ENCODE data around the gene GLCE.

The GLCE gene

GRCh38 chr15:69158843-69159240 is 1.6 kb upstream of the GLCE start:
- ATAC-seq = no peak
- no peak for TF ChIP-seq CREB5 (CRISPR knock-in tag; IDR thresholded peaks at IDR 0.05; ENCODE audit: low read depth)
- no peak for TF ChIP-seq PATZ1 (CRISPR knock-in tag; IDR thresholded peaks at IDR 0.05; ENCODE audit: borderline replicate concordance)
- no peak for TF ChIP-seq BACH2 (CRISPR knock-in tag; IDR thresholded peaks at IDR 0.05; ENCODE audit: borderline replicate concordance)
- TF ChIP-seq RARB (CRISPR knock-in tag; IDR thresholded peaks at IDR 0.05) = no peak
- TF ChIP-seq ZFP3 (CRISPR knock-in tag; IDR thresholded peaks at IDR 0.05) = no peak
- no peak for TF ChIP-seq ISL1 (CRISPR knock-in tag; IDR thresholded peaks at IDR 0.05)
- no peak for TF ChIP-seq PPARA (CRISPR knock-in tag; IDR thresholded peaks at IDR 0.05; ENCODE audit: borderline replicate concordance)

GRCh38 chr15:69159805-69160140 is 662 bp upstream of the GLCE start:
- no peak for ATAC-seq
- TF ChIP-seq POU6F1 (CRISPR knock-in tag; IDR thresholded peaks at IDR 0.05; ENCODE audit: borderline replicate concordance, low read depth) (no peak), GLIS3 (CRISPR knock-in tag; IDR thresholded peaks at IDR 0.05) (no peak), ZFP30 (CRISPR knock-in tag; IDR thresholded peaks at IDR 0.05) (no peak), ZNF8 (CRISPR knock-in tag; IDR thresholded peaks at IDR 0.05) (no peak), SNAI2 (CRISPR knock-in tag; IDR thresholded peaks at IDR 0.05) (no peak), PPARA (CRISPR knock-in tag; IDR thresholded peaks at IDR 0.05; ENCODE audit: borderline replicate concordance) (no peak)

- peak; percentile 60 for ATAC-seq
- TF ChIP-seq ZFP3 (CRISPR knock-in tag; IDR thresholded peaks at IDR 0.05) (no peak), ARNTL (CRISPR knock-in tag; IDR thresholded peaks at IDR 0.05; ENCODE audit: borderline replicate concordance, low read depth) (no peak), OSR1 (CRISPR knock-in tag; IDR thresholded peaks at IDR 0.05) (no peak), ESRRG (CRISPR knock-in tag; IDR thresholded peaks at IDR 0.05) (no peak), CSRNP3 (CRISPR knock-in tag; IDR thresholded peaks at IDR 0.05) (no peak), CREB5 (CRISPR knock-in tag; IDR thresholded peaks at IDR 0.05; ENCODE audit: low read depth) (no peak), ZNF70 (CRISPR knock-in tag; IDR thresholded peaks at IDR 0.05) (no peak), TOX (CRISPR knock-in tag; IDR thresholded peaks at IDR 0.05; ENCODE audit: borderline replicate concordance) (no peak), SNAI2 (CRISPR knock-in tag; IDR thresholded peaks at IDR 0.05) (no peak), PPARA (CRISPR knock-in tag; IDR thresholded peaks at IDR 0.05; ENCODE audit: borderline replicate concordance) (no peak), ISL1 (CRISPR knock-in tag; IDR thresholded peaks at IDR 0.05) (no peak), PATZ1 (CRISPR knock-in tag; IDR thresholded peaks at IDR 0.05; ENCODE audit: borderline replicate concordance) (no peak)
Measured at GRCh38 chr15:69161079-69161877, 843 bp downstream of the GLCE start.

Data from SK-N-SH treated with all-trans-retinoic acid at 6 μM for 48 hours (cell line).